ENCODE results near the gene CPM. TPM values are rescaled to one million over a fixed set of nuclear protein-coding genes. Genes with fewer than 3 reads are reported as not detected.
"Not testable (repeated sequence)": the region's sequence is repeated elsewhere in the genome, so short reads cannot be mapped to it uniquely, and the experiment has no call there.

CPM gene
- total RNA-seq, 1 donor from 2014 or later: 3.6 TPM

DNA sequence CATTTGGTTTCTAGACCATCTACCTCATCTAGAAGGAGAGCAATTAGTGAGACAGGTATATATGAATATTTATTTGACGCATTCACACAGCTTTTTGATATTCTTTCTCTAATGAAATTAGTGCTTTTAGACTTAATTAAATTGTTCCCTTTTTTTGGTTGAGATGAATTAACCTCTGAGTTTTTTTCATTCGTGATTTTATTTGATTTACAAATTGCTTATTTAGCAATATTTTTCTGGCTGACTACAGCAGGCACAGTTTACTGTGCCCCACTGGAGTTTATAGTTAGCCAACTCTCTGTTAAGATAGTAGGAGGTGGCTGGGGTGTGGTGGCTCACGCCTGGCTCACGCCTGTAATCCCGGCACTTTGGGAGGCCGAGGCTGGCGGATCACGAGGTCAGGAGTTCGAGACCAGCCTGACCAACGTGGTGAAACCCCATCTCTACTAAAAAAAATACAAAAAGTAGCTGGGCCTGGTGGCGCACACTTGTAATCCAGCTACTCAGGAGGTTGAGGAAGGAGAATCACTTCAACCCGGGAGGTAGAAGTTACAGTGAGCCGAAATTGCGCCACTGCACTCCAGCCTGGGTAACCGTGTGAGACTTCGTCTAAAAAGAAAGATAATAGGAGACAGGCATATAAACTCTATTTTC is 108.2 kb downstream of the CPM start:
- no peaks in the 10 kb centered on the region for H3K4me1 Mint-ChIP-seq (ENCODE audit: unreplicated experiment)
- TF ChIP-seq CTCF (IDR thresholded peaks at IDR 0.05; ENCODE audit: unreplicated experiment): no peak
- H3K9me3 Mint-ChIP-seq (ENCODE audit: unreplicated experiment): no peaks in the 10 kb centered on the region
- peaks cover 21% of the 10 kb centered on the region for H3K36me3 Mint-ChIP-seq (ENCODE audit: low read depth, unreplicated experiment)
- no peak for DNase-seq (ENCODE audit: low spot score)
- no peaks in the 10 kb centered on the region for H3K27me3 Mint-ChIP-seq (ENCODE audit: unreplicated experiment)
- H3K4me3 Mint-ChIP-seq (ENCODE audit: unreplicated experiment): no peak overlapping the region
- no peak overlapping the region for H3K27ac Mint-ChIP-seq (ENCODE audit: unreplicated experiment)

- no peak for TF ChIP-seq CTCF (IDR thresholded peaks at IDR 0.05; ENCODE audit: unreplicated experiment)
- Mint-ChIP-seq H3K9me3 (ENCODE audit: unreplicated experiment) (no peaks in the 10 kb centered on the region), H3K4me1 (ENCODE audit: unreplicated experiment) (no peaks in the 10 kb centered on the region), H3K27ac (ENCODE audit: unreplicated experiment) (no peak overlapping the region), H3K36me3 (ENCODE audit: low read depth, unreplicated experiment) (peaks cover 21% of the 10 kb centered on the region), H3K4me3 (ENCODE audit: unreplicated experiment) (no peak overlapping the region), H3K27me3 (ENCODE audit: unreplicated experiment) (no peaks in the 10 kb centered on the region)
- no peak for DNase-seq (ENCODE audit: low spot score)
Measured at GRCh38 chr12:68824131-68824530, 108.8 kb downstream of the CPM start.

DNA sequence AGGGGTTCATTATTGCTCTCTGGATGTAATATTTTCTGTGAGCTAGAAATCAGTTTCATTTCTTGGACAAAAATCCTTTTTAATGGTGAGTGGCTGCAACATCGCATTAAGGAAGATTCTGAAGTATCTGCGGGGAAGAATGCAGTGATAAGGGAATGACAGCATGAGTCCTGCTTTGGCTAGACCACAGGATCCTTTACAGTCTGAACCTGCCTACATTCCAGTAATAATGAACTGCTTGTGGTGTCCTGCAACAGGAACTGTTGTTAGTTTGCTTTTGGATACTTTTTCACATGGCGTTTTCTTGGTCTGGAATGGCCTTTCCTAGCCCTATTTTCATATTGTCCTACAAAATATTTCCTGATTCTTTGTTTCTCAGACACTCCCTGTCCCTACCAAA is 109.3 kb downstream of the CPM start:
- Mint-ChIP-seq H3K4me1 (ENCODE audit: unreplicated experiment) (no peaks in the 10 kb centered on the region), H3K4me3 (ENCODE audit: unreplicated experiment) (no peak overlapping the region), H3K36me3 (ENCODE audit: low read depth, unreplicated experiment) (peaks cover 21% of the 10 kb centered on the region), H3K27me3 (ENCODE audit: unreplicated experiment) (no peaks in the 10 kb centered on the region), H3K27ac (ENCODE audit: unreplicated experiment) (no peak overlapping the region), H3K9me3 (ENCODE audit: unreplicated experiment) (no peaks in the 10 kb centered on the region)
- DNase-seq (ENCODE audit: low spot score): no peak
- no peak for TF ChIP-seq CTCF (IDR thresholded peaks at IDR 0.05; ENCODE audit: unreplicated experiment)

- H3K4me3 Mint-ChIP-seq (ENCODE audit: unreplicated experiment): no peak overlapping the region
- H3K27ac Mint-ChIP-seq (ENCODE audit: unreplicated experiment): no peak overlapping the region
- no peaks in the 10 kb centered on the region for H3K4me1 Mint-ChIP-seq (ENCODE audit: unreplicated experiment)
- H3K36me3 Mint-ChIP-seq (ENCODE audit: low read depth, unreplicated experiment): peaks cover 21% of the 10 kb centered on the region
- DNase-seq (ENCODE audit: low spot score): no peak
- no peaks in the 10 kb centered on the region for H3K9me3 Mint-ChIP-seq (ENCODE audit: unreplicated experiment)
- TF ChIP-seq CTCF (IDR thresholded peaks at IDR 0.05; ENCODE audit: unreplicated experiment): no peak
- H3K27me3 Mint-ChIP-seq (ENCODE audit: unreplicated experiment): no peaks in the 10 kb centered on the region
Measured at GRCh38 chr12:68821357-68822188, 111.4 kb downstream of the CPM start.

GRCh38 chr12:68819481-68819880 is 113.5 kb downstream of the CPM start:
- not testable (repeated sequence) for DNase-seq (ENCODE audit: low spot score); H3K4me1 Mint-ChIP-seq (ENCODE audit: unreplicated experiment); H3K9me3 Mint-ChIP-seq (ENCODE audit: unreplicated experiment); H3K27me3 Mint-ChIP-seq (ENCODE audit: unreplicated experiment); H3K4me3 Mint-ChIP-seq (ENCODE audit: unreplicated experiment)
- peak overlapping the region; percentile 25 for H3K27ac Mint-ChIP-seq (ENCODE audit: unreplicated experiment)
- H3K36me3 Mint-ChIP-seq (ENCODE audit: low read depth, unreplicated experiment): peaks cover 15% of the 10 kb centered on the region
